Natural killer cell (primary cell): ENCODE results near the gene TTC38. TPM values are rescaled to one million over a fixed set of nuclear protein-coding genes. Genes with fewer than 3 reads are reported as not detected.

Source experiments
- ATAC-seq, 3 donors: fragments of 150-1000 bp in 2 of 3; fragments of 200-7000 bp in 1 of 3; cut with Tn5 transposase; 1 replicate in 1 of 3; 2 replicates in 2 of 3; pipeline ENCODE4 v1.10.0; 2021; ENCODE audit warnings: mild to moderate bottlenecking in 2 of 3, moderate library complexity in 2 of 3
- DNase-seq, 2 donors: peaks; one replicate each; pipeline versions ENCODE4 v3.0.0 to v3.0.0-alpha.2; 2013 to 2021; ENCODE audit warnings: mixed read lengths in 1 of 2
- H3K27ac ChIP-seq: one replicate; pipeline ENCODE4 v1.5.1; 2013; ENCODE audit warnings: mild to moderate bottlenecking, low read length
- H3K27me3 ChIP-seq: one replicate; pipeline ENCODE4 v1.6.1; 2013; ENCODE audit warnings: low read length; ENCODE audit not compliant: control insufficient read depth, insufficient read depth
- H3K36me3 ChIP-seq: one replicate; pipeline ENCODE4 v1.6.1; 2013; ENCODE audit warnings: low read length; ENCODE audit not compliant: control insufficient read depth, insufficient read depth
- H3K4me1 ChIP-seq: one replicate; pipeline ENCODE4 v1.6.1; 2013; ENCODE audit warnings: low read length; ENCODE audit not compliant: control insufficient read depth, insufficient read depth
- H3K4me3 ChIP-seq: one replicate; pipeline ENCODE4 v1.5.1; 2013; ENCODE audit warnings: low read length
- H3K9me3 ChIP-seq: one replicate; pipeline ENCODE4 v1.6.1; 2013; ENCODE audit warnings: low read length; ENCODE audit not compliant: control insufficient read depth, insufficient read depth
- H3K27ac Mint-ChIP-seq, 2 donors: one replicate each; pipeline ENCODE4 v1.8.0; 2022; ENCODE audit warnings: mild to moderate bottlenecking in 2 of 2, mixed read lengths in 2 of 2, moderate library complexity in 1 of 2
- H3K27me3 Mint-ChIP-seq, 2 donors: one replicate each; pipeline ENCODE4 v1.8.0; 2022; ENCODE audit warnings: low read depth in 2 of 2, mixed read lengths in 2 of 2
- H3K36me3 Mint-ChIP-seq: one replicate; pipeline ENCODE4 v1.8.0; 2022; ENCODE audit warnings: mixed read lengths
- H3K4me1 Mint-ChIP-seq, 2 donors: one replicate each; pipeline ENCODE4 v1.8.0; 2022; ENCODE audit warnings: mixed read lengths in 2 of 2
- H3K4me3 Mint-ChIP-seq: one replicate; pipeline ENCODE4 v1.8.0; 2022; ENCODE audit warnings: mild to moderate bottlenecking, moderate library complexity, mixed read lengths
- H3K9me3 Mint-ChIP-seq, 2 donors: one replicate each; pipeline ENCODE4 v1.8.0; 2022; ENCODE audit warnings: mixed read lengths in 2 of 2
- WGBS: methylation state at CpG from one replicate; pipeline ENCODE4 v1.1.7; 2013; ENCODE audit warnings: missing lambda C conversion rate; ENCODE audit not compliant: insufficient coverage; 5-methylcytosine and 5-hydroxymethylcytosine counted together
- intact Hi-C: fragments of 100-400 bp; cut with micrococcal nuclease; formaldehyde crosslinking; loops from one replicate; pipeline ENCODE4 v1.14.2; 2022
- total RNA-seq, 4 donors: library from RNA; stranded (reverse); fragments of 120-200 nt in 1 of 4; gene quantifications; one replicate each; pipeline versions ENCODE4 v1.2.3 to v1.2.4, GENCODE V29; 2013 to 2022
- TF ChIP-seq, protein P1 (sequence below): fragments of 200-600 bp; IDR thresholded peaks from one replicate; pipeline ENCODE4 v1.8.0; 2022; ENCODE audit warnings: antibody characterized with exemption

TTC38 gene
- total RNA-seq, 3 donors from 2014 or later (not counting 1 experiment from before 2014, with no cell fraction given), result 251 to 313 (median 312) TPM

DNA sequence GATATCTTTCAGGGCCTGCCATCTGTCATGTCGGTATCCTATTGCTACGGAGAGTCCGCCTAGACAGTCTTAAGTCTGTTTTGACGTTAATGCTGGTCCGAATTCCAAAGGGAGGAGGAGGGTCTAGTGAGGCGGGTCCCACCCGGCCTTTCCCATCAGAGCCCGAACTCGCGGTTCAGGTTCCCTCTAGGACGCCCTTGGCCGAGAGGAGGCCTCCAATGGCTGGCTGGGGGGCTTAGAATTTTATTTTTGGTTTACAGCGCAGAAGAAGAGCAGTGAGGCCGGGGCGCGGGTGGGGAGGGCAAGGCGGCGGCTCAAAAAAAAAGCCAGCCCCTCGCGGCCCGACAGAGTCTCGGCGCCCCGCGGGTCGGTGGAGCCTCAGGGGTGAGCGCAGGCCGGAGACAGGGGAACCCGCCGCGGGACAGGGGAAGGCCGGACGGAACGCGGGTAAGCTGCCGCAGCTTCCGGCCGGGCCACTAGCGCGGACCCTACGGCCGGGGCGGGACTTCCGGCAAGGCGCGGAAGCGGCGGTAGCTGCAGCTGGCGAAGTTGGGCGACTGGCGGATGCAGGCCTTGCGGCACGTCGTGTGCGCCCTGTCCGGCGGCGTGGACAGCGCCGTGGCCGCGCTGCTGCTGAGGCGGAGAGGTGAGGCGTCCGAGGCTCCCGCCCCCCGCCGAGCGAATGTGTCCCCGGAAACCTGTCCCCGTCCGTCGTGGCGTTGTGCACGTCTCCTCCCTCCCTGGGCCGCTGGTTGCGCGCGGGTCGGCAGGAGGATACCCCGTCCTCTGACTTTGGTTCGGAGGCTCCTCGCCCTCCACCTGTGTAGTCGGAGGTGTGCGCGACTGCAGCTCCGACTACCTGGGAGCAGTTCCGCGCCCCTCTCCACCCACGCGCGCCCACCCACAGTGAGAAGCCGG is 67.7 kb downstream of the TTC38 start, which contains the start of gene TRMU:
Gene TRMU (plus strand): TSS at position 514 of the 918 bp plus-strand sequence. CDS start 51 bp downstream, at position 565.
- H3K4me1 ChIP-seq, result peaks cover 19% of the 10 kb centered on the region
- H3K36me3 Mint-ChIP-seq, result peaks cover 18% of the 10 kb centered on the region
- peaks cover 35 to 41% of the 10 kb centered on the region in 2 donors for H3K4me1 Mint-ChIP-seq
- WGBS, result 1% methylated on average over 90 of the region's 93 CpGs
- peaks cover 20% of the 10 kb centered on the region for H3K36me3 ChIP-seq
- peak within 1 kb of the TSS; percentile 82 for H3K27ac ChIP-seq
- intact Hi-C loops, result no loop called here
- no peaks in the 10 kb centered on the region for H3K9me3 ChIP-seq
- TF ChIP-seq, protein P1, sequence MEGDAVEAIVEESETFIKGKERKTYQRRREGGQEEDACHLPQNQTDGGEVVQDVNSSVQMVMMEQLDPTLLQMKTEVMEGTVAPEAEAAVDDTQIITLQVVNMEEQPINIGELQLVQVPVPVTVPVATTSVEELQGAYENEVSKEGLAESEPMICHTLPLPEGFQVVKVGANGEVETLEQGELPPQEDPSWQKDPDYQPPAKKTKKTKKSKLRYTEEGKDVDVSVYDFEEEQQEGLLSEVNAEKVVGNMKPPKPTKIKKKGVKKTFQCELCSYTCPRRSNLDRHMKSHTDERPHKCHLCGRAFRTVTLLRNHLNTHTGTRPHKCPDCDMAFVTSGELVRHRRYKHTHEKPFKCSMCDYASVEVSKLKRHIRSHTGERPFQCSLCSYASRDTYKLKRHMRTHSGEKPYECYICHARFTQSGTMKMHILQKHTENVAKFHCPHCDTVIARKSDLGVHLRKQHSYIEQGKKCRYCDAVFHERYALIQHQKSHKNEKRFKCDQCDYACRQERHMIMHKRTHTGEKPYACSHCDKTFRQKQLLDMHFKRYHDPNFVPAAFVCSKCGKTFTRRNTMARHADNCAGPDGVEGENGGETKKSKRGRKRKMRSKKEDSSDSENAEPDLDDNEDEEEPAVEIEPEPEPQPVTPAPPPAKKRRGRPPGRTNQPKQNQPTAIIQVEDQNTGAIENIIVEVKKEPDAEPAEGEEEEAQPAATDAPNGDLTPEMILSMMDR, result no peak
- peak; percentile 91 to 93 (median 93) for ATAC-seq
- no peaks in the 10 kb centered on the region for H3K27me3 ChIP-seq
- no peaks in the 10 kb centered on the region for H3K27me3 Mint-ChIP-seq
- peak within 1 kb of the TSS; percentile 90 to 96 for H3K27ac Mint-ChIP-seq
- H3K9me3 Mint-ChIP-seq, result no peaks in the 10 kb centered on the region
- peak within 1 kb of the TSS; percentile 94 for H3K4me3 ChIP-seq
- H3K4me3 Mint-ChIP-seq, result peak within 1 kb of the TSS; percentile 96
- DNase-seq, result peak; percentile 76 to 85

DNA sequence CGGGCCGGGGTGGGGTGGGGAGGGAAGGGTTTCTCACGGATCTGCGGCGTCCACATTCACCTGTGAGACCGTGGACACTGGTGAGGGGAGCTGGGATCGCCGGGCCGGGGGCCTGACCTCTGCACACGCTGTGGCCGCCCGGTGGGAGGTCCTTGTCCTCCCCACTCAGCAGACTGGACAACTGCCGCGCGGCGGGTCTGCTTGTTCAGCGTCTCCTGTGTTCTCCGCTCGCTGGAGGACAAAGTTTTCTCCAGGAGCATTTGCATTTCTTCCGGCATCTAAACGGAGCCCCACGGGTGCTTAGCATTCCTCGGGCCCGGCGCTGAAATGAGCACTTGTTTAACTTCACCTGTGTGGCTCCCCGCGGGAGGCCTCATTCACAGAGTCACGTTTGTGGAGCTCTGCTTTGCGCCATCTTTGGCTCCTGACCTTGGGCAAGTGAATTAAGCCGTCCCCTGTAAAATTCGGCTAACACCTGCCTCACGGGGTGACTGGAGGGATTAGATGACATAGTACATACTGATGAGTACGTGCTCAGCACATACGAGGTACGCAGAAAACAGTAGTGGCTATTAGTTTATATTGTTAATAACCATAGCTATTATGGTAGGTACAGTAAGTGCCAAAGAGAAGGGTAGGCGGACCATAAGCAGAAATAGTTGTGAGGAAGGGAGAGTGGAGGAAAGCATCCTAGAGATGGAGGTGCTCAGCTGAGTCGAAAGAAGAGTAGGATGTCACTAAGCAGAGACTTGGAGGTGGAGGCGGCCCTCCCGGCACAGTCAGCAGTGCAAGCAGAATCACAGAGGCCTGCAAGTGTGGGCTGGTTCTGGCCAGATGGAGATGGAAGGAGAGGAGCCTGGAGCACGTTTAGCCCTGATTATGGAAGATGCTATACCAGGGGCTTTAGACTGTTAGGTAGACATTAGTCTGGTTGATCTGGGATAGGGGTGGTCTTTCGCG is 68.6 kb downstream of the TTC38 start:
- peaks cover 41 to 47% of the 10 kb centered on the region in 2 donors for H3K4me1 Mint-ChIP-seq
- Histone ChIP-seq H3K27ac (no peak overlapping the region), H3K4me3 (peak overlapping the region; percentile 94), H3K9me3 (no peaks in the 10 kb centered on the region), H3K4me1 (peaks cover 19% of the 10 kb centered on the region), H3K27me3 (no peaks in the 10 kb centered on the region), H3K36me3 (peaks cover 25% of the 10 kb centered on the region)
- H3K9me3 Mint-ChIP-seq, result no peaks in the 10 kb centered on the region
- no peaks in the 10 kb centered on the region for H3K27me3 Mint-ChIP-seq
- H3K36me3 Mint-ChIP-seq, result peaks cover 18% of the 10 kb centered on the region
- 16% methylated on average over 42 of the region's 42 CpGs for WGBS
- H3K4me3 Mint-ChIP-seq, result peak overlapping the region; percentile 96
- DNase-seq (peak in 1 of 2 donors; percentile 32), ATAC-seq (peak in 1 of 3 donors; percentile 9)
- intact Hi-C loops, result no loop called here
- H3K27ac Mint-ChIP-seq, result peak overlapping the region; percentile 83 to 96
- TF ChIP-seq, protein P1, result no peak

DNA sequence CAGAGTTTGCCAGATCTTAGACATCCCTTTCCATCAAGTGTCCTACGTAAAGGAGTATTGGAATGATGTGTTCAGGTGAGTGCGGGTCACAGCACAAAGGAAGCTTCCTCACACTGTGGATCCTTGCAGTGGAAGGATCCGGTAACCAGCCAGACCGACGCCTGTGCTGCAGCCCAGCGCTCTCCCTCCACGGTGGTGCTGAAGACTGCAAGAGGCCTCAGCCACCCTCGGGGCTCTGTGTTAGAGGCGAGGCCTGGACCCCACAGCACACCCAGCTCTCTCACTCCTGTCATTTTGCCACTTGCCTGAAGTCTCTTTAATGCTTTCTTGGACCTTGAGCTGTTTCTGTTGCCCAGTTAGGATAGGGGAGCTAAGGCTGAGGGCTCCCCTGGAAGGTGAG is 70.1 kb downstream of the TTC38 start:
- H3K36me3 ChIP-seq, result peaks cover 35% of the 10 kb centered on the region
- no peaks in the 10 kb centered on the region for H3K9me3 Mint-ChIP-seq
- peaks cover 41 to 47% of the 10 kb centered on the region in 2 donors for H3K4me1 Mint-ChIP-seq
- DNase-seq (no peak), ATAC-seq (no peak)
- H3K36me3 Mint-ChIP-seq, result peaks cover 18% of the 10 kb centered on the region
- 94% methylated on average over 9 of the region's 9 CpGs for WGBS
- peaks cover 19% of the 10 kb centered on the region for H3K4me1 ChIP-seq
- H3K27ac Mint-ChIP-seq, result peak overlapping the region; percentile 21 to 52
- H3K27ac ChIP-seq, result no peak overlapping the region
- intact Hi-C loops, result no loop called here
- no peaks in the 10 kb centered on the region for H3K27me3 Mint-ChIP-seq
- H3K27me3 ChIP-seq, result no peaks in the 10 kb centered on the region
- peak overlapping the region; percentile 58 for H3K4me3 Mint-ChIP-seq
- no peak overlapping the region for H3K4me3 ChIP-seq
- TF ChIP-seq, protein P1, result no peak
- no peaks in the 10 kb centered on the region for H3K9me3 ChIP-seq
